Lower leg skin (tissue), 3 donors: ENCODE results near the gene STUB1.

Source experiments
- POLR2A ChIP-seq, 2 donors: fragments of 450-650 bp; IDR thresholded peaks; one replicate each; pipeline ENCODE4 v1.6.1; 2016 to 2017; ENCODE audit warnings: antibody characterized with exemption in 2 of 2, mild to moderate bottlenecking in 1 of 2, moderate library complexity in 1 of 2
- TF ChIP-seq, protein P1 (sequence below), 3 donors: fragments of 450-650 bp; IDR thresholded peaks; one replicate each; pipeline ENCODE4 v1.5.1; 2016; ENCODE audit warnings: antibody characterized with exemption in 3 of 3, mild to moderate bottlenecking in 3 of 3, moderate library complexity in 2 of 3

DNA sequence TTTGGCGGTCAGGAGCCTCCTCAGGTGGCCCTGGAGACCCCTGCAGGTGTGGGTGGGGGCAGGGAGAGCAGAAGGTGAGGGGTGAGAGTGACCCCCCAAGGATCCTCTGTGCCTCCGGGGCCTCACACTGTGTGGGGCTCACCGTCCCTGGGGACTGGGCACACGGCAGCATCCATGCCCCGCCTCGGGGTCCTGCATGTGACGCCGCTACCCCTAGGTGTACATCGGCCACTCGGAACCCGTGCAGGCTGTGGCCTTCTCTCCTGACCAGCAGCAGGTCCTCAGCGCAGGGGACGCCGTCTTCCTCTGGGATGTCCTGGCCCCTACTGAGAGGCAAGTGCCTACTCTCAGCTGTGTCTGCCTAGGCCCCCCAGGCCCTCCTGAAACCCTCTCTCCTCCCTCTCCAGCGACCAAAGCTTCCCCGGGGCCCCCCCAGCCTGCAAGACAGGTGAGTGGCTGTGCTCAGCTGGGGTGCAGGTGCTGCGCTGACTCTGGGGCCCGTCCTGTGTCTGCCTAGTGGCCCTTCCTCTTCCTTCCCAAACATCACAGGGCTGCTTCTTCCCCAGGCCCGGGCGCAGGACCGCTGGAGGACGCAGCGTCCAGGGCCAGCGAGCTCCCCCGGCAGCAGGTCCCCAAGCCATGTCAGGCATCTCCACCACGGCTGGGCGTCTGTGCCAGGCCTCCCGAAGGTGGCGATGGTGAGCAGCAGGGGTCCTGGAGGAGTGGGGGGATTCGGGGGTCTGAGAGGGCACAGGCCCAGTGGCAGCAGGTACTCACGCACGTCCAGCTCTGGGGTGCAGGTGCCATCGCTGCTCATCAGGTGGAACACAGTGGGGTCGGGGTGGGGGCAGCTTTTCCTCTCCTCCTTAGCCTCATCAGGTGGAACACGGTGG, 21.3 kb upstream of the STUB1 start:
- TF ChIP-seq, protein P1, sequence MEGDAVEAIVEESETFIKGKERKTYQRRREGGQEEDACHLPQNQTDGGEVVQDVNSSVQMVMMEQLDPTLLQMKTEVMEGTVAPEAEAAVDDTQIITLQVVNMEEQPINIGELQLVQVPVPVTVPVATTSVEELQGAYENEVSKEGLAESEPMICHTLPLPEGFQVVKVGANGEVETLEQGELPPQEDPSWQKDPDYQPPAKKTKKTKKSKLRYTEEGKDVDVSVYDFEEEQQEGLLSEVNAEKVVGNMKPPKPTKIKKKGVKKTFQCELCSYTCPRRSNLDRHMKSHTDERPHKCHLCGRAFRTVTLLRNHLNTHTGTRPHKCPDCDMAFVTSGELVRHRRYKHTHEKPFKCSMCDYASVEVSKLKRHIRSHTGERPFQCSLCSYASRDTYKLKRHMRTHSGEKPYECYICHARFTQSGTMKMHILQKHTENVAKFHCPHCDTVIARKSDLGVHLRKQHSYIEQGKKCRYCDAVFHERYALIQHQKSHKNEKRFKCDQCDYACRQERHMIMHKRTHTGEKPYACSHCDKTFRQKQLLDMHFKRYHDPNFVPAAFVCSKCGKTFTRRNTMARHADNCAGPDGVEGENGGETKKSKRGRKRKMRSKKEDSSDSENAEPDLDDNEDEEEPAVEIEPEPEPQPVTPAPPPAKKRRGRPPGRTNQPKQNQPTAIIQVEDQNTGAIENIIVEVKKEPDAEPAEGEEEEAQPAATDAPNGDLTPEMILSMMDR (IDR thresholded peaks at IDR 0.05) = no peak
- no peak for TF ChIP-seq POLR2A (IDR thresholded peaks at IDR 0.05)
